Central memory CD4-positive, alpha-beta T cell (primary cell): ENCODE data around the gene PSG4.
"Not testable (repeated sequence)": the region's sequence is repeated elsewhere in the genome, so short reads cannot be mapped to it uniquely, and the experiment has no call there.

Source experiments
- DNase-seq: peaks from one replicate; pipeline ENCODE4 v3.0.0; 2022

PSG4 gene

GRCh38 chr19:43197666-43198397, 7.6 kb downstream of the PSG4 start:
- DNase-seq: not testable (repeated sequence)

GRCh38 chr19:43194397-43194796, 11.0 kb downstream of the PSG4 start:
- DNase-seq: not testable (repeated sequence)

GRCh38 chr19:43192381-43193155, 12.9 kb downstream of the PSG4 start:
- DNase-seq: not testable (repeated sequence)

GRCh38 chr19:43188092-43188491, 17.3 kb downstream of the PSG4 start:
- not testable (repeated sequence) for DNase-seq

DNA sequence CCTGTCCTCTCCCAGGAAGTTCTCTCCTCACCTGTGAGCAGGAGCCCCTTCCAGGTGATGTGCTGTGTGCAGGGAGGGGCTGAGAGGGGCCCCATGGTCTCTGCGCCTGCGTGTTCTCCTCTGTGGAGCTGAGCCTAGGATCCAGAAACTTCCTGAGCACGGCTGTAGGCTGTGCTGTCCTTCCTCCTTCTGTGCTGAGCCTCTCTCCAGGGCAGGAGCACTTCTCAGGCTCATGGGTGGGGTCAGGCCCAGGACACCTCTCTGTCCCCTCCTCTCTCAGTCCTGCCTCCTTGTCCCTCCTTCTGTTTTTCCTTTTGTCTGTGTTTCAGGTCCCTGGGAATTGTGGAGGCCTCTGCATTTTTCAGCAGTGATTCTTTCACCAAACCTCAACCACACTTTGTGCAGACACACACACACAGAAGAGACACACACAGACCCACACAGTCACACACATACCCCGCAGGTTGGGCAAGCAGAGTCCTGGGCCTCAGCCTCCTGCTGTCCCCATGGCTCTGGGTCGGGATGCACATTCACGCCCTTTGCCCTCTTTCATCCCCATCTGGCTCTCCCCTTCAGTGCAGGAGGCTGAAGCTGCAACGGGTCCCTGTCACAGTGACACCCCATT, 19.0 kb downstream of the PSG4 start, which contains the start of gene PSG5:
TSS of gene PSG5 (minus strand) at position 226 of the 625 bp plus-strand sequence. CDS start at position 95, 131 bp downstream.
- DNase-seq: not testable (repeated sequence)

- DNase-seq: not testable (repeated sequence)
Observed at GRCh38 chr19:43181869-43182771, 23.3 kb downstream of the PSG4 start.

- DNase-seq: not testable (repeated sequence)
Observed at GRCh38 chr19:43179569-43180147, 25.8 kb downstream of the PSG4 start.

DNA sequence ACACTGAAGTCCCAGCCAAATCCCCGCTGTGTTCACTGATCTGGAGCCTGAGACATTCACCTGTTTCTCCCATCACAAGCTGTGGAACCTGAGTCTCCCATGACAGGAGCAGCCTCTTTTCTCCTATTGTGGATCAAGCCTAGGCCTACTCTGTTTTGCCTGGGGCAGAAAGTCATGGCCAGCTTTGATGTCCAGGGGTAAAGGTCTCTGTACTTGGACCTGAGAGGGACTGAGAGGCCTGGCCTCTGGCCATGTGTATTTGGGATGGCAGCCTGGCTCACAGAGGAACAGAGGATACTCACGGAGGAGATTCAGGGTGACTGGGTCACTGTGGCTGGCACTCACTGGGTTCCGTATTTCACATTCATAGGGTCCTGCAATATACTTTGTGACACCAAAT, 26.9 kb downstream of the PSG4 start:
- DNase-seq: not testable (repeated sequence)

- not testable (repeated sequence) for DNase-seq
Observed at GRCh38 chr19:43165906-43166305, 39.5 kb downstream of the PSG4 start.

GRCh38 chr19:43163135-43163534, 42.3 kb downstream of the PSG4 start:
- DNase-seq: not testable (repeated sequence)

- DNase-seq: not testable (repeated sequence)
Observed at GRCh38 chr19:43162261-43162660, 43.2 kb downstream of the PSG4 start.

DNA sequence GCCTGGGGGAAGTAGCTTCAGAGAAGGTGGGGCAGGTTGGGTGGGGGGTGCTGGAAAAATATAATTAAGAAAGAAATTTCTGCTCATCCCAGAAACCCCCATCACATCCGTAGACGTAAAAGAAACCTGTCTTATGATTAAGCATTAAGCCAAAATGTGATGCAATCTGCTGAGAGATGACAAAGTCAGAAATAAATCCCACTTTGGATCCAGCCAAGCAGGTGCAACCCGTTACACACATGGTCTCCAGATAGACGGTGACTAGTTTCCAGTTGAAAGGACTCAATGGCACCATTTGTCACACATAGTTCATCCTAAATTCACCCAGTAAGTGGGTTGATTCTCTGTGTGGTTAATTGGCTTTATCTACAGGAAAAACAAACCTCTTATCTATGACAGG, 53.2 kb downstream of the PSG4 start:
- DNase-seq: no peak

GRCh38 chr19:43149788-43150187, 55.6 kb downstream of the PSG4 start:
- not testable (repeated sequence) for DNase-seq

DNA sequence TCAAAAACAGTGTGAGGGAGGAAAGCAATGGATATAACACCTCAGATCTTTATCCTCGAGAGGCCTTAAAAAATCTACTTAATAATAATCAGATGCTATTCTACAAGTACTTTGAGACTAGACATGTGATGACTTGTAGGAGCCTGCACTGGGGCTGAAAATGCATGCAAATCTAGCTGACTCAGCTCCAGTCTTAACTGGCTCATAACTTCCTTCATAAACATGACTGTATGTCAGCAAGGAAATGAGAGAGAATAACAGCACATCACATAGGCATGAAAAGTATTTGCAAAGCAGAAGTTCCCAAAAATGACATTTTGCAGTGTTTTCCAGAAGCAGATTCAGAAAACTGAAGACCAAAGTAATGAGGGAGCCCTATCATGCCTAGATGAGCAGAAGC, 57.2 kb downstream of the PSG4 start:
- DNase-seq: no peak
